Measurements from ENCODE around the gene PAIP2B.

PAIP2B gene

GRCh38 chr2:71210292-71210691 lies 16.6 kb downstream of the PAIP2B start:
- Histone ChIP-seq H3K36me3 (ENCODE audit: control insufficient read depth in 2 of 2, insufficient read depth in 1 of 2, low read length in 2 of 2) (no peaks in the 10 kb centered on the region), H3K9me3 (ENCODE audit: control insufficient read depth, insufficient read depth, low read depth, low read length) (no peaks in the 10 kb centered on the region), H3K4me1 (ENCODE audit: control insufficient read depth, insufficient read depth, low read length) (0 out of 2 replicates have a peak, but pooled peaks cover 3% of the 10 kb centered on the region), H3K4me3 (ENCODE audit: low read depth, low read length) (no peak overlapping the region), H3K27ac (ENCODE audit: extremely low read depth, low read depth, low read length) (no peak overlapping the region)
- POLR2A ChIA-PET = interaction anchor here (0.6 kb wide), 1 partner anchor 50 kb away, joined by 3 read pairs; no protein-coding TSS in a partner anchor
- TF ChIP-seq ZNF48 (tag by site-specific recombination; IDR thresholded peaks at IDR 0.05) (no peak), ZNF555 (tag by site-specific recombination; conservative IDR thresholded peaks at IDR 0.05) (no peak), ZNF280D (tag by site-specific recombination; IDR thresholded peaks at IDR 0.05) (no peak), ZNF391 (tag by site-specific recombination; IDR thresholded peaks at IDR 0.05; ENCODE audit: borderline replicate concordance, low read depth) (no peak), ZNF302 (tag by site-specific recombination; IDR thresholded peaks at IDR 0.05; ENCODE audit: low read depth) (no peak), ZNF23 (tag by site-specific recombination; IDR thresholded peaks at IDR 0.05; ENCODE audit: borderline replicate concordance) (no peak), ZNF629 (tag by site-specific recombination; IDR thresholded peaks at IDR 0.05) (no peak), ZNF571 (tag by site-specific recombination; IDR thresholded peaks at IDR 0.05) (no peak), ZNF677 (tag by site-specific recombination; IDR thresholded peaks at IDR 0.05) (no peak), ELK4 (IDR thresholded peaks at IDR 0.05; ENCODE audit: borderline replicate concordance, low read depth, low read length) (no peak), ZNF580 (tag by site-specific recombination; IDR thresholded peaks at IDR 0.05) (no peak), ZNF37A (tag by site-specific recombination; IDR thresholded peaks at IDR 0.05) (no peak), ZNF623 (tag by site-specific recombination; IDR thresholded peaks at IDR 0.05) (no peak)
- TF ChIP-seq, protein P1, sequence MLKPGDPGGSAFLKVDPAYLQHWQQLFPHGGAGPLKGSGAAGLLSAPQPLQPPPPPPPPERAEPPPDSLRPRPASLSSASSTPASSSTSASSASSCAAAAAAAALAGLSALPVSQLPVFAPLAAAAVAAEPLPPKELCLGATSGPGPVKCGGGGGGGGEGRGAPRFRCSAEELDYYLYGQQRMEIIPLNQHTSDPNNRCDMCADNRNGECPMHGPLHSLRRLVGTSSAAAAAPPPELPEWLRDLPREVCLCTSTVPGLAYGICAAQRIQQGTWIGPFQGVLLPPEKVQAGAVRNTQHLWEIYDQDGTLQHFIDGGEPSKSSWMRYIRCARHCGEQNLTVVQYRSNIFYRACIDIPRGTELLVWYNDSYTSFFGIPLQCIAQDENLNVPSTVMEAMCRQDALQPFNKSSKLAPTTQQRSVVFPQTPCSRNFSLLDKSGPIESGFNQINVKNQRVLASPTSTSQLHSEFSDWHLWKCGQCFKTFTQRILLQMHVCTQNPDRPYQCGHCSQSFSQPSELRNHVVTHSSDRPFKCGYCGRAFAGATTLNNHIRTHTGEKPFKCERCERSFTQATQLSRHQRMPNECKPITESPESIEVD (tag by site-specific recombination; IDR thresholded peaks at IDR 0.05) = no peak
- CTCF ChIA-PET = interaction anchor here (0.6 to 1.4 kb wide), 4 partner anchors 11 to 225 kb away, joined by 3 to 6 read pairs (median 4); partner anchors contain the start of gene ZNF638

DNA sequence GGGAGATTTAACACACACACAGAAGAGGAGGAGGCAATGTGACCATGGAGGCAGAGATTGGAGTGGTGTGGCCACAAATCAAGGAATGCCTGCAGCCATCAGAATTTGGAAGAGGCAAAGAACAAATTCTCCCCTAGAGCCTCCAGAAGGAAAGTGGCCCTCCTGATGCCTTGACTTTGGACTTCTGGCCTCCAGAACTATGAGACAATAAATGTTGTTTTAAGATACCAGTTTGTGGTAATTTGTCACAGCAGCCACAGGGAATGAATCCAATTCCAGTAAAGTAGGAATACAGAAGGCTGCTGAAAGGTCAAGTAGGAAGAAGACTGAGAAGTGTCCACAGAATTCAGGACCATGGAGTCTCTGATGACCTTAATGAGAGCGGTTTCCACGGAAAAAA lies 18.1 kb downstream of the PAIP2B start:
- Histone ChIP-seq H3K36me3 (ENCODE audit: control insufficient read depth in 2 of 2, insufficient read depth in 1 of 2, low read length in 2 of 2) (no peaks in the 10 kb centered on the region), H3K4me1 (ENCODE audit: control insufficient read depth, insufficient read depth, low read length) (0 out of 2 replicates have a peak, but pooled peaks cover 3% of the 10 kb centered on the region), H3K27ac (ENCODE audit: extremely low read depth, low read depth, low read length) (no peak overlapping the region), H3K4me3 (ENCODE audit: low read depth, low read length) (no peak overlapping the region), H3K9me3 (ENCODE audit: control insufficient read depth, insufficient read depth, low read depth, low read length) (no peaks in the 10 kb centered on the region)
- CTCF ChIA-PET = interaction anchor here (0.9 to 1.1 kb wide), 2 partner anchors 52 to 68 kb away, joined by 3 to 5 read pairs; no protein-coding TSS in a partner anchor
- POLR2A ChIA-PET = no interaction called here
- TF ChIP-seq SCRT2 (tag by site-specific recombination; IDR thresholded peaks at IDR 0.05) = no peak
- no peak for TF ChIP-seq ZNF121 (tag by site-specific recombination; IDR thresholded peaks at IDR 0.05)
- no peak for TF ChIP-seq SP3 (tag by site-specific recombination; IDR thresholded peaks at IDR 0.05)
- no peak for TF ChIP-seq ZNF202 (tag by site-specific recombination; IDR thresholded peaks at IDR 0.05; ENCODE audit: borderline replicate concordance)
- TF ChIP-seq, protein P2, sequence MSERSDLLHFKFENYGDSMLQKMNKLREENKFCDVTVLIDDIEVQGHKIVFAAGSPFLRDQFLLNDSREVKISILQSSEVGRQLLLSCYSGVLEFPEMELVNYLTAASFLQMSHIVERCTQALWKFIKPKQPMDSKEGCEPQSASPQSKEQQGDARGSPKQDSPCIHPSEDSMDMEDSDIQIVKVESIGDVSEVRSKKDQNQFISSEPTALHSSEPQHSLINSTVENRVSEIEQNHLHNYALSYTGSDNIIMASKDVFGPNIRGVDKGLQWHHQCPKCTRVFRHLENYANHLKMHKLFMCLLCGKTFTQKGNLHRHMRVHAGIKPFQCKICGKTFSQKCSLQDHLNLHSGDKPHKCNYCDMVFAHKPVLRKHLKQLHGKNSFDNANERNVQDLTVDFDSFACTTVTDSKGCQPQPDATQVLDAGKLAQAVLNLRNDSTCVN (tag by site-specific recombination; optimal IDR thresholded peaks at IDR 0.05) = no peak
- no peak for TF ChIP-seq ZNF658 (tag by site-specific recombination; IDR thresholded peaks at IDR 0.05)
- TF ChIP-seq ZNF423 (tag by site-specific recombination; IDR thresholded peaks at IDR 0.05) = no peak
- TF ChIP-seq ZBTB17 (tag by site-specific recombination; IDR thresholded peaks at IDR 0.05) = no peak
- TF ChIP-seq ZEB2 (tag by site-specific recombination; IDR thresholded peaks at IDR 0.05) = no peak
- no peak for TF ChIP-seq PRDM10 (tag by site-specific recombination; IDR thresholded peaks at IDR 0.05)
- TF ChIP-seq ZNF221 (tag by site-specific recombination; IDR thresholded peaks at IDR 0.05; ENCODE audit: borderline replicate concordance) = no peak

Measured in HEK293 (cell line).